GM12872 (cell line): ENCODE data around the gene TMEM120B.

Experiments used
- TF ChIP-seq, protein P1 (sequence below): IDR thresholded peaks from 3 replicates; pipeline ENCODE4 v1.5.1; 2011; ENCODE audit warnings: low read depth, mild to moderate bottlenecking, low read length, moderate library complexity; ENCODE audit not compliant: insufficient read depth

The TMEM120B gene

DNA sequence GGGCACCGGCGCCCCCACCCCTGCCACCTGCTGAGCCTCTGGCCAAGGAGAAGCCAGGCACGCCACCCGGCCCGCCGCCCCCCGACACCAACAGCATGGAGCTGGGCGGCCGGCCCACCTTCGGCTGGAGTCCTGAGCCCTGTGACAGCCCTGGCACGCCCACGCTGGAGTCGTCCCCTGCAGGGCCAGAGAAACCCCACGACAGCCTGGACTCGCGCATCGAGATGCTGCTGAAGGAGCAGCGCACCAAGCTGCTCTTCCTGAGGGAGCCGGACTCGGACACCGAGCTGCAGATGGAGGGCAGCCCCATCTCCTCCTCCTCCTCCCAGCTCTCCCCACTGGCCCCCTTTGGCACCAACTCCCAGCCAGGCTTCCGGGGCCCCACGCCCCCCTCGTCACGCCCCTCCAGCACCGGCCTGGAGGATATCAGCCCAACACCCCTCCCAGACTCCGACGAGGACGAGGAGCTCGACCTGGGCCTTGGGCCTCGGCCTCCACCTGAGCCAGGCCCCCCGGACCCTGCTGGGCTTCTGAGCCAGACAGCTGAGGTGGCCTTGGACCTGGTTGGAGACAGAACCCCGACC, 97.8 kb downstream of the TMEM120B start:
- TF ChIP-seq, protein P1, sequence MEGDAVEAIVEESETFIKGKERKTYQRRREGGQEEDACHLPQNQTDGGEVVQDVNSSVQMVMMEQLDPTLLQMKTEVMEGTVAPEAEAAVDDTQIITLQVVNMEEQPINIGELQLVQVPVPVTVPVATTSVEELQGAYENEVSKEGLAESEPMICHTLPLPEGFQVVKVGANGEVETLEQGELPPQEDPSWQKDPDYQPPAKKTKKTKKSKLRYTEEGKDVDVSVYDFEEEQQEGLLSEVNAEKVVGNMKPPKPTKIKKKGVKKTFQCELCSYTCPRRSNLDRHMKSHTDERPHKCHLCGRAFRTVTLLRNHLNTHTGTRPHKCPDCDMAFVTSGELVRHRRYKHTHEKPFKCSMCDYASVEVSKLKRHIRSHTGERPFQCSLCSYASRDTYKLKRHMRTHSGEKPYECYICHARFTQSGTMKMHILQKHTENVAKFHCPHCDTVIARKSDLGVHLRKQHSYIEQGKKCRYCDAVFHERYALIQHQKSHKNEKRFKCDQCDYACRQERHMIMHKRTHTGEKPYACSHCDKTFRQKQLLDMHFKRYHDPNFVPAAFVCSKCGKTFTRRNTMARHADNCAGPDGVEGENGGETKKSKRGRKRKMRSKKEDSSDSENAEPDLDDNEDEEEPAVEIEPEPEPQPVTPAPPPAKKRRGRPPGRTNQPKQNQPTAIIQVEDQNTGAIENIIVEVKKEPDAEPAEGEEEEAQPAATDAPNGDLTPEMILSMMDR: no peak

DNA sequence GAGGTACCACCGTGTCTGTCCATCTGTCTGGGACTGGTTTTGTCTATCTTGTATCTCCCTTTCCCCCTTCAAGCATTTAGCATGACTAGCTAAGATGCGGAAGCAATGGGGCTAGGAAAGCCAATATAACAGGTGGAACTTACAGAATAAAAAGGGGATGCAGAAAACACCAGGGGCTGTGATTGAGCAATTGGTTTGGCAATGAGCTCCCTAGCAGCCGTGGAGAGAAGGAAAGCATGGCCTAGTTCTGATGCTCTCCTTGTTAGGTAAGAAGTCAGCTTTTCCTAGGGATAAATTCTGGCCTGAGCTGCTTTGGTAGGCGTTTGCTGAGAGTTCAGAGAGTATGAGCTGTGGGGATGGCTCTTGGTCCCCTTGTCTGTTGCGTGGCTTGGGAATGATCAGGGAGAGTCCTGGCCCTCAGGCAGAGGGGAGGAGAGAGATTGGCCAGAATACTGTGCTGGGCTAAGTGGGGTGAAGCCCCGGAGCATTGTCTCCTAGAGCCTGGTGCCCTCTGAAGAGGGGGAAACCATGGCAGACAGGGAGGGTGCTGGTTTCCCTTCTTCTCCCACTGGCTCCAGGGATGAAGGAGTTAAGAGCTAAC, 98.4 kb downstream of the TMEM120B start:
- TF ChIP-seq, protein P1: no peak

DNA sequence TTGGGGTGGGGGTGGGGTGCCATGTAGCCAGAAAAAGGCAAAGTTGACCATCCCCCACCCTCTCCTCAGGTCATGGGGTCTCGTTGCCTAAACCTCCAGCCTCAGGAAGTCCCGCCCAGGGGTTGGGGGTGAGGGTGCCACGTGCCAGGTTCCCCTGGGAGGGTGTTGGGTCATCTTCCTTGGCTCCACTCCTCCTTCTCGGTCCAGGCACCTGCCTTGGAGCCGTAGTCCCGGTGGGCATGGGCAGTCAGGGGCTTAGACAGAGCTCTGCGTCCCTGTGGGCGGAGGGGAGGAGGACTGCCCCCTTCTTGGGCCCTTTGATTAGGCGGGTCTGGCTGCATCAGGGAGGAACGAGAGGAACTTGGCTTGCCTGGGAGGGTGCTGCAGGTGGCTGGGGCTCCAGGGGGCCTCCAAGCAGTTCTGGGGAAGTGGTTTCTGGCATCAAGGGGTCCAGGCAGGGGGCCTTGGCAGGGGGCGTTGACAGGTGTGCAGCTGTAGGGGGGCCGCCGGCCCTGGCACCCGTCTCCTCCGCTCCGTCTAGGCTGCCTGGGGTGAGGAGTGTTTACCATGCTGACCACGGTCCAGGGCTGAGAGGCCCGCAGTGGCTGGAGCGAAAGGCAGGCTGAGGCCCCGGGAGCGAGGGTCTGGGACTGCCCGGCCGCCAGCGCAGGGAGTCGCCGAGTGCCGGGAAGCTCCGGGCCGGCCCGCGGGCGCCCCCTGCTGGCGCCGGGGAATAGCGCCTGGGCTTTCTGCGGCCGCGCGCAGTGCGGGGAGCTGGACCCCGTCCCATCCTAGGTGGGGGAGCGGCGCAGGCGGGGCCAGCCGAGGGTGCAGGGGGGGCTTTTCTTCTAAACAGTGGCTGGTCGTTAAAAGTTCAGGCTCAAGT, 99.1 kb downstream of the TMEM120B start:
- TF ChIP-seq, protein P1: peak; percentile 78

DNA sequence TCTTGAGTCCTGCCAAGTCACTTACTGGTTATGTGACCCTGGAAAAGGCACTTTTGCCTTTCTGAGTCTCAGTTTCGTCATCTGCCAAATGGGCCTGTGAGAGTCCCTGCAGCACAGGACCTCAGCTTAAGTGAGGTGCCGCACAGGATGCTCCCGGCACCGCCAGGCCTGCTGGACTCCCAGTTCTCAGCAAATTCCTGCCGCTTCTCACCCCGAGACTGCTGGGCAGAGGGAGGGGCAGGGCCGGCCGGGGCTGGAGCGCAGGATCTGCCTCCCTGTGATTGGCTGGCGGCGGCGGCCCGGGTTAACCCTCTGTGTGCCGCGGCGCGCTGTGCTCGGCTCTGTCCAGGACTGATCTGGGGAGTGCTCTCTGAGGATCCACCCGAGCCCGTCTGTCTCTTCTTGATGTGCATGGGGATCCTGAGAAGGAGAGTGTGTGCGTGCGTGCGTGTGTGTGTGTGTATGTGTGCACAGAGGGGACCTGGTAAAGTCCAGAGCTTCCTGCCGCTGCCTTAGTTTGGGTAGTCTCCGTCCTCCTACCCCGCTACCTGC, 99.8 kb downstream of the TMEM120B start:
- TF ChIP-seq, protein P1: no peak

DNA sequence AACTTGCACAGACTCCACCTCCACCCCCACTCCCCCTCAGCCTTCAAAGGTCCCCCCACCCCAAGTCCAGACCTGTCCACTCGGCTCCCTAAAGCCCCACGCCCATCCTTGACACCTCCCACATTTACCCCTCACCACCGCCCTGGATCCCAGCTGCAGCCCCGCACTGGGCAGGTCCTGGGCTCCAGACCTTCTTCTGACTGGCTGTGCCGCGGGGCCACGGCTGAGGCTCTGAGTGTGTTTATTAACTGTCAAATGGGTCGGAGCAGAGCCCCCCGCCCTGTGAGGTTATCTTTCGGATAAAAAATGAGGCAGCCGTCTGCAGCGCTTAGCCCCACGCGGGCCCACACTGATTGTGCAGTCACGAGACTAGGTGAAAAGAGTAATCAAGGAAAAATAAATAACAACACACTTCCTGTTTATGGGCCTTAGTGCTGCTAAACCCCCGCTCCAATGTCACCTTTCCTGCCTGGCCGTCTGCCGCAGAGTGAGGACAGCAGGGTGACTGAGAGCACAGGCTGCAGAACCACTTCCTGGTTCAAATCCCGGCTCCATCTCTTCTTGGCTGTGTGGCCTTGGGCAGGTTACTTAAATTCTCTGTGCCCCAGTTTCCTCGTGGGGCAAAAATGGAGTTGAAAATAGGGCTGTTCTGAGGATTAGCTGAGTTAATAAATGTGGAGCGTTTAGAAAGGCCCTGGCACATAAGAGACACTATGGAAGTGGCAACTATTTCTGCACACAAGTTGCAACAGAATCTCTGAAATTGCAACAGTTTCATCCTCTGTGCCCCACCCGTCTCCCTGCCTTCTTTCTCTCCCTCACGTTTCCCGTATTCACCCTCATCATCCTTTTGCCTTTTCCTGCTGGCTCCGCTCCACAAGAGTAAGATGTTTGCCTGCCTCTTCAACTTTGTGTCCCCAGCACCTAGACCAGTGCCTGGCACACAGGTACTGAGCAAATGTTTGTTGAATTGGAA, 100.7 kb downstream of the TMEM120B start:
- TF ChIP-seq, protein P1: no peak

DNA sequence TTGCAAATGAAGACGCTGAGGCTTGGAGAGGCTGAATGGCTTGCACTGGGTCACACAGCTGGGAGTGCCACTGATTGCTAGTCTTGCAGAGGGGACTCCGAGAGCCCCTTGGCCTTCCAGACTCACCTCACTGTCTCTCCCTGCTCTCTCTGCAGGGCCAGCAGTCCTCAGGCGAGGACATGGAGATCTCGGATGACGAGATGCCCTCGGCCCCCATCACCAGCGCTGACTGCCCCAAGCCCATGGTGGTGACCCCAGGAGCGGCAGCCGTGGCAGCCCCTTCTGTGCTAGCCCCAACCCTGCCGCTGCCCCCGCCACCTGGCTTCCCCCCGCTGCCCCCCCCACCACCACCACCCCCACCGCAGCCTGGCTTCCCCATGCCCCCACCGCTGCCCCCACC, 101.4 kb downstream of the TMEM120B start:
- TF ChIP-seq, protein P1: no peak
